Muscle layer of duodenum (tissue), 2 donors: ENCODE measurements around the gene TEAD1.

Experiments
- H3K27ac ChIP-seq: one replicate; pipeline ENCODE4 v1.7.0; 2013; ENCODE audit warnings: mild to moderate bottlenecking, low read length
- H3K27me3 ChIP-seq: one replicate; pipeline ENCODE4 v1.7.0; 2013; ENCODE audit warnings: low read depth, mild to moderate bottlenecking, control low read depth, low read length
- H3K36me3 ChIP-seq, 2 donors: one replicate each; pipeline ENCODE4 v1.7.0; 2013; ENCODE audit warnings: low read length in 2 of 2, control low read depth in 1 of 2, mild to moderate bottlenecking in 1 of 2; ENCODE audit not compliant: insufficient read depth in 2 of 2, control insufficient read depth in 1 of 2
- H3K4me1 ChIP-seq, 2 donors: one replicate each; pipeline ENCODE4 v1.7.0; 2013; ENCODE audit warnings: low read length in 2 of 2, mild to moderate bottlenecking in 2 of 2, control low read depth in 1 of 2, moderate library complexity in 1 of 2; ENCODE audit not compliant: insufficient read depth in 2 of 2, control insufficient read depth in 1 of 2
- H3K4me3 ChIP-seq, 2 donors: one replicate each; pipeline ENCODE4 v1.7.0; 2013; ENCODE audit warnings: low read length in 2 of 2, low read depth in 1 of 2, mild to moderate bottlenecking in 1 of 2
- H3K9me3 ChIP-seq, 2 donors: one replicate each; pipeline ENCODE4 v1.7.0; 2013; ENCODE audit warnings: low read length in 2 of 2, control low read depth in 1 of 2, mild to moderate bottlenecking in 1 of 2; ENCODE audit not compliant: control insufficient read depth in 1 of 2
- donor health status: healthy.

The TEAD1 gene

DNA sequence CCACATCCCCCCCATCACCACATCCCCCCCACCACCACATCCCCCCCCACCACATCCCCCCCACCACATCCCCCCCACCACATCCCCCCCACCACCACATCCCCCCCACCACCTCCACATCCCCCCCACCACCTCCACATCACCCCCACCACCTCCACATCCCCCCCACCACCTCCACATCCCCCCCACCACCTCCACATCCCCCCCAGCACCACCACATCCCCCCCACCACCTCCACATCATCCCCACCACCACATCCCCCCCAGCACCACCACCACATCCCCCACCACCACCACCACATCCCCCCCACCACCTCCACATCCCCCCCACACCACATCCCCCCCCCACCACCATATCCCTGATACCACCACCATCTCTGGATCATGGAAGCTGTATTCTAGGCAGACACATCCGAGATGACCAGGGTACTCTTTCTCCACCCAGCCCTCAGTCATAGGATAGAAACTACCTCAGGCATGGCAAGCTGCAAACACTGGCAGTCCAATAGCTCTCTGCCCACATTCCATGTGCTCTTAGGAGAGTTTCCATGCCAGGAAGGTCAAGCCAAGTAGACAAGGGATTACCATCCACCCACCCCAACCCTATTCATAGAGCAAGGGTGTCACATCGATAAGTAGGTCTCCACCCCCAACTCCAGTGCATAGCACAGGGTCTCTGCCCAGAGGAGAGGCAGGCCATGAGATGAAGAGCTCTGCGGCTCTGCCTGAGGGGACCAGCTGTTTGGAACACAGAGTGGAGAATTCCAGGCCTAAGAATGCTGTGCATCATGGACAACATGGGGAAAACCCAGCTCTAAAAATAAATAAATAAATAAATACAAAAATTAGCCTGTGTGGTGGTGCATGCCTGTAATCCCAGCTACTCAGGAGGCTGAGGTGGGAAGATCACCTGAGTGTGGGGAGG, 33.0 kb upstream of the TEAD1 start:
- Histone ChIP-seq H3K9me3 (no peaks in the 10 kb centered on the region), H3K4me1 (no peaks in the 10 kb centered on the region), H3K27me3 (no peaks in the 10 kb centered on the region), H3K4me3 (no peak overlapping the region), H3K36me3 (no peaks in the 10 kb centered on the region), H3K27ac (no peak overlapping the region)

DNA sequence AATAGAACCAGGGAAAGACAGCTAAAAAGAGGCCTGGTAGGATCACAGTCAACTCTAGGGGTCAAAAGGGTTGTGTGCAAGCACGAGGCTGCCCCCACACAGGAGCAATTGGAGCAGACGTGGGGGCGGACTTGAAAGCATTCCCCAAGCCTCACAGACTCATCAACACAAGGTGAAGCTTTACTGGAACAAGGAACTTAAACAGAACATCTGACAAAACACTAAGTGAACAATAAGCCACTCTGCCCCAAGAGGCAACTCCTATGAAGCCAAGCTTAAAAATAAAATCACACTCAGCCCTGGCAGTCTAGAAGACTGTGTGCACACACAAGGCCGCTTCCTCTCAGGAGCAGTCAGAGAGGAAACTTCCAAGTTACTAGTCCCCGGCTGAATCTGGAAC, 32.2 kb upstream of the TEAD1 start:
- no peaks in the 10 kb centered on the region for H3K27me3 ChIP-seq
- H3K27ac ChIP-seq = no peak overlapping the region
- no peak overlapping the region for H3K4me3 ChIP-seq
- no peaks in the 10 kb centered on the region for H3K36me3 ChIP-seq
- no peaks in the 10 kb centered on the region for H3K9me3 ChIP-seq
- no peaks in the 10 kb centered on the region for H3K4me1 ChIP-seq

DNA sequence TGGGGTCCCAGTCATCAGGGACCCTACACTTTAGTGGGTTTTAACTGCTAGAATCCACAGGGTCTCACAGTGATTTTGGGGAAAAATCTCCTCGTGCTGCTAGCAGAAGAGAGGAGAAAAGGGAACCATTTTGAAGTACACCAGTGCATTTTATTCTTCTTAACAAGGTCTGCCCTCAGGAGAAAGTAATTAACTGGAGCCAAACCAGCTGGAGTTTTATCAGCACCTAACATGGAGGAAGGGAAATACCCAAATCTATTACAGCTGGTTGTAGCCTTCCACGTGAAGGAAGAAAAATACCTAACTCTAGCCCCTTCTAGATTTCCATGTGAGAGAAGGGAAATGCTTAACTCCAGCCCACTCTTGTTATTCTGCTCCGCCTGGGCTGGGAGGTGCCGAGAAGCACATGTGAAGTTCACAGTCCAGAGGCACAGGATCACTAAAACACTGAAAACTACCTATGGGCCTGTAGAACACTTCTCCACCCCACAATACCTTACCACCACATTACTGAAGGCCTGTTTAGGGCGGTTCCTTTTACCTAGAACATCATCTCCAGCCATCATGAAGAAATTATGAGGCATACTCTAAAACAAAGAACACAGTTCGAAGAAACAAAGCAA, 31.3 kb upstream of the TEAD1 start:
- H3K36me3 ChIP-seq = no peaks in the 10 kb centered on the region
- no peaks in the 10 kb centered on the region for H3K9me3 ChIP-seq
- H3K27ac ChIP-seq = no peak overlapping the region
- H3K4me3 ChIP-seq = no peak overlapping the region
- no peaks in the 10 kb centered on the region for H3K4me1 ChIP-seq
- H3K27me3 ChIP-seq = no peaks in the 10 kb centered on the region

DNA sequence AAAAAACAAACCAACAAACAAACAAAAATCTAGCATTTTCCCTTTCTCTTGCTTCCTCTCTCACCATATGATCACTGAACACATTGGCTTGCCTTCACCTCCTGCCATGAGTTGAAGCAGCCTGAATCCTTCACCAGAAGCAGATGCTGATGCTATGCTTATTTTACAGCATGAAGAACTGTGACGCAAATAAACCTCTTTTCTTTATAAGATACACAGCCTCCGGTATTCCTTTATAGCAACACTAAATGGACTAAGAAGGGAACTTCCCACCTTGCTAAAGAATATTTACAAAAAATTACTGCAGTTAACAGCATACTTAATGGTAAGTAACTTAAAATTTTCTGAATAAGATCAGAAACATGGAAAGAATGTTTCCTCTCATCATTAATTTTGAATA, 27.7 kb upstream of the TEAD1 start:
- H3K4me1 ChIP-seq = no peaks in the 10 kb centered on the region
- H3K4me3 ChIP-seq = no peak overlapping the region
- no peaks in the 10 kb centered on the region for H3K36me3 ChIP-seq
- H3K9me3 ChIP-seq = no peaks in the 10 kb centered on the region
- H3K27me3 ChIP-seq = no peaks in the 10 kb centered on the region
- H3K27ac ChIP-seq = no peak overlapping the region

DNA sequence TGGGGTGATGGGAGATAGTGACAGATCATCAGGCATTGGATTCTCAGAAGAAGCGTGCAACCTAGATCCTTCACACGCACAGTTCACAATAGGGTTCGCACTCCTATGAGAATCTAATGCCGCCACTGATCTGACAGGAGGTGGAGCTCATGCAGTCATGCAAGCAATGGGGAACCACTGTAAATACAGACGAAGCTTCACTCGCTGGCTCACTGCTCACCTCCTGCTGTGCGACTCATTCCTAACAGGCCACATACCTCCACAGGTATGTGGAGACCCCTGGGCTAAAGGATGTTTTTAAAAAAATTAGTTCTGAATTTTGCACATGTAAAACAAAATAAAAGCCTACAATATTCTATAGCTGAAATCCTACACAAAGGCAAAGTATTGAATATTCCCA, 20.5 kb upstream of the TEAD1 start:
- no peaks in the 10 kb centered on the region for H3K4me1 ChIP-seq
- no peaks in the 10 kb centered on the region for H3K36me3 ChIP-seq

DNA sequence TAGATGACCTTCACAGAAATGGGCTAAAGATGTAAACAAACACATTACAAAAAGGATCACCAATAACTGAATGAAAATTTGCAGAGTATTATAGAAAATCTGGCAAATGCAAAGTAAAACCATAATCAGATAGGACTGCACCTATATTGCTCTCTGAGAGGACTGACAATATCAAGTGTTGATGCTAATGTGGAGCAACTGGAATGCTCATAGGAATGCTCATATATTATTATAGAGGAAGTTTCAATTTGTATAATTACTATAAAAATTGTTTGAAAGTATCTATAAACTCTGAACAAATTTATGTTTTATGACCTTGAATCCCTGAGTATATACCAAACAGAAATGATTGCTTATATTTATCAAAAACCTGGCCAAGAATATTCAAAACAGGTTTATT, 18.4 kb upstream of the TEAD1 start:
- Histone ChIP-seq H3K9me3 (peaks cover 0 to 9% of the 10 kb centered on the region in 2 donors), H3K4me1 (no peaks in the 10 kb centered on the region), H3K27ac (no peak overlapping the region), H3K27me3 (no peaks in the 10 kb centered on the region), H3K4me3 (no peak overlapping the region), H3K36me3 (no peaks in the 10 kb centered on the region)

More for the DNA sequence above, 20.5 kb upstream of the TEAD1 start:
- Histone ChIP-seq H3K27me3 (no peaks in the 10 kb centered on the region), H3K4me3 (no peak overlapping the region), H3K9me3 (peaks cover 0 to 9% of the 10 kb centered on the region in 2 donors), H3K27ac (no peak overlapping the region)

DNA sequence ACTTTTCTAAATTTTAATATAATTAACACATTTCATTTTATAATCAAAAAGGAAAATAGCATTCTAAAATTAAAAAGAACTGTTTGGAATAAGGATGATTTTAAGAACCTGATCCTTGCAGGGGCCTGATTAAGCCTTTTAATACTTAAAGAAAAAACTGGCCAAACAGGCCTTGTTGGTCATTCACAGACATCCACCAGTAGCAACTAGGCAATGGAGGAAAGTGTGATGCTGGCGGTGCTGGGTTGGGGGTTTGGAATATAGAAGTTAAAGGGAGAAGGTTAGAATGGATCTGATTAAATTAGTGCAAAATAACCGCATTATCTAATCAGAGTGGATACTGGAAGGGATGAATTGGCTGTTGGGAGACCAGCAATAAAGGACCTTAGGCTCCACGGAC, 16.9 kb upstream of the TEAD1 start:
- H3K4me3 ChIP-seq = no peak overlapping the region
- H3K27ac ChIP-seq = no peak overlapping the region
- H3K27me3 ChIP-seq = no peaks in the 10 kb centered on the region
- H3K36me3 ChIP-seq = no peaks in the 10 kb centered on the region
- peaks cover 0 to 9% of the 10 kb centered on the region in 2 donors for H3K9me3 ChIP-seq
- no peaks in the 10 kb centered on the region for H3K4me1 ChIP-seq

DNA sequence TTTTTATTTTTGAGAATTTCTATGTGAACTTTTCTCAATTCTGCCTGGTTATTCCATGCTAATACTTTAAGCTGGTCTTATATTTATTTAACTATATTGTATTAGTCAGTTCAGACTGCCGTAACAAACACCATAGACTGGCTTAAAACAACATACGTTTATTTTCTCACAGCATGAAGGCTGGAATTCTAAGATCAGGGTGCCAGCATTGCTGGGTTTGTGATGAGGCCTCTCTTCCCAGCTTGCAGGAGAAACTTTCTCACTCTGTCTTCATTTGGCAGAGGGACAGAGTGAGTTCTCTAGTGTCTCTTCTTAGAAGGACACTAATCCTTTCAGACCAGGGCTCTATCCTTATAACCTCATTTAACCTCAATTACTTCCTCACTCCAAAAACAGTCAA, 16.2 kb upstream of the TEAD1 start:
- H3K4me3 ChIP-seq = no peak overlapping the region
- H3K36me3 ChIP-seq = no peaks in the 10 kb centered on the region
- H3K9me3 ChIP-seq = peaks cover 0 to 9% of the 10 kb centered on the region in 2 donors
- H3K27ac ChIP-seq = no peak overlapping the region
- H3K27me3 ChIP-seq = no peaks in the 10 kb centered on the region
- H3K4me1 ChIP-seq = no peaks in the 10 kb centered on the region

DNA sequence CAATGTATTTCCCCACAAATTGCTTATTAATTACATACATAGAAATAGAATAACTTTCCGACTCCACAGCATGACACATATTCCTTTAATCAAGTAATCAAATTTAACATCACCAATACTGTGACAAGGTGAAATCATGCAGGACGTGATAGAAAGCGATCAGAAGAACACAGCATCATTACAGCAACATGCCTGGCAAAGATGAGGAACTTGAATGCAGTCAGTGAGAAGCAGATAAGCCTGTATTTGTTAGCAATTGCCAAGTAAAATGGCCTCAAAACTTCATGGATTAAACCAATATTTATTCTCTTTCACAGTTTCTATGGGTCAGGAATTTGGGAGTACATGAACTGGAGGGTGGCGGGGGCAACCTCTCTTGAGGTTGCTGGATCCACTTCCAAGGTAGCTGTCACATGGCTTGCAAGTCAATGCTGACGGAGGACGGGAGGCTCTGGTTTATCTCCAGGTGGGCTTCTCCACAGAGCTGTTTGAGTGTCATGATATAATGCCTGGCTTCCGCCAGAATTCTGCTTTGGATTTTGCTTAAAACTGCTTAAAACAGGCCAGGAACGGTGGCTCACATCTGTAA, 12.0 kb upstream of the TEAD1 start:
- Histone ChIP-seq H3K27me3 (no peaks in the 10 kb centered on the region), H3K9me3 (no peaks in the 10 kb centered on the region), H3K27ac (no peak overlapping the region), H3K4me3 (no peak overlapping the region), H3K4me1 (no peaks in the 10 kb centered on the region), H3K36me3 (no peaks in the 10 kb centered on the region)

DNA sequence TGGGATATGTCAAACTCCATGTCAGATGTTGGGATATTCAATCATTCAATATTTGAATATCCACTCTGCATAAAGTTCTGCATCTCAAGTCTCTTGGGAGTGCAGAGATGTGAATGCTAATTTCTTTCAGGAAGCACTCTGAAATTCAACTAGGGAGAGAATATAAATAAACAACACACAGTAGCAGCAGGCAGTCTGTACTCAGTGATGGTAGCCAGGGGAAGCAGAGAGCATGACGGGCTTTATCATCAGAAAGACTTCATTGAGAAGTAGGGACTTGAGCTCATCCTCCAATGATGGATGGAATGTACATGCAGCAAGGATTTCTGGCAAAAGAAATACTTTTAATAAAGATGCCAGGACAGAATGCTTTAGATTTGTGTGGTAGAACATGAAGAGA, 9.8 kb upstream of the TEAD1 start:
- no peaks in the 10 kb centered on the region for H3K9me3 ChIP-seq
- H3K36me3 ChIP-seq = no peaks in the 10 kb centered on the region
- H3K4me1 ChIP-seq = no peaks in the 10 kb centered on the region
- no peak overlapping the region for H3K27ac ChIP-seq
- H3K4me3 ChIP-seq = no peak overlapping the region
- no peaks in the 10 kb centered on the region for H3K27me3 ChIP-seq

DNA sequence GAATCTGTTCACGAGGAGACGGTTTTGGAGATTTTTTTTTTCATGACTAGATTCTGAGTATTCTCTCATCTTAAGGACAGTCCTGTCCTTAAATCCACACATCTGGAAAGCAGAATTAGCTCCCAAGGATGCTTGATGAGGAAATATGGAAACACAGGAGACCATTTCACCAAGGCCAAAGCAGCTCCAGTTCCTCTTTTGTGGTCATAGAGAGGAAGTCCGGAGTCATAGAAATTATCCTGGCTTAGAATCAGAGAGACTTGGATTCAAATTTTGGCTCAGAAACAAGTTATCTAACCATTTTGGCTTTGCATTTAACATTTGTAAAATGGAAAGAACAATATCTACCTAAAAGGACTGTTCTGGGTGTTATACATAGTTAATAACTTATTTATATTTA, 7.3 kb upstream of the TEAD1 start:
- H3K4me3 ChIP-seq = no peak overlapping the region
- H3K4me1 ChIP-seq = no peaks in the 10 kb centered on the region
- H3K9me3 ChIP-seq = no peaks in the 10 kb centered on the region
- no peak overlapping the region for H3K27ac ChIP-seq
- no peaks in the 10 kb centered on the region for H3K27me3 ChIP-seq
- H3K36me3 ChIP-seq = no peaks in the 10 kb centered on the region
